ENCODE data around the gene ZBTB1. TPM values are rescaled to one million over a fixed set of nuclear protein-coding genes. Genes with fewer than 3 reads are reported as not detected.
"Not testable (repeated sequence)": the region's sequence is repeated elsewhere in the genome, so short reads cannot be mapped to it uniquely, and the experiment has no call there.

Gene ZBTB1
- total RNA-seq, 2 experiments from 2014 or later, result 81.2 to 86.1 TPM

DNA sequence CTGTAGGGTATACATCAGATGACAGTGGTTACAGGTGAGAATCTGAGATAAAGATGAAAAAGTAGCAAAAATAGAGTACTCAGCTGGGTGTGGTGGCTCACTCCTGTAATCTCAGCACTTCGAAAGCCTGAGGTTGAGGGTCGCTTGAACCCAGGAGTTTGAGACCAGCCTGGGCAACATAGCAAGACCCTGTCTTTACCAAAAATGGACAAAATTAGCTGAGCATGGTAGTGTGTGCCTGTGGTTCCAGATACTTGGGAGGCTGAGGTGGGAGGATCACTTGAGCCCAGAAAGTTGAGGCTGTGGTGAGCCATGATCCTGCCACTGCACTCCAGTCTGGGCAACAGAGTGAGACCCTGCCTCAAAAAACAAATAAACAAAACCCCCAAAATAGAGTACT is 53.6 kb downstream of the ZBTB1 start:
- DNase-seq; H3K4me3 Mint-ChIP-seq; CTCF ChIA-PET; H3K36me3 Mint-ChIP-seq (ENCODE audit: low read depth); H3K27ac Mint-ChIP-seq; H3K9me3 Mint-ChIP-seq; POLR2A ChIA-PET: not testable (repeated sequence)
- Mint-ChIP-seq H3K4me1 (peaks cover 12% of the 10 kb centered on the region), H3K27me3 (peaks cover 12% of the 10 kb centered on the region)

DNA sequence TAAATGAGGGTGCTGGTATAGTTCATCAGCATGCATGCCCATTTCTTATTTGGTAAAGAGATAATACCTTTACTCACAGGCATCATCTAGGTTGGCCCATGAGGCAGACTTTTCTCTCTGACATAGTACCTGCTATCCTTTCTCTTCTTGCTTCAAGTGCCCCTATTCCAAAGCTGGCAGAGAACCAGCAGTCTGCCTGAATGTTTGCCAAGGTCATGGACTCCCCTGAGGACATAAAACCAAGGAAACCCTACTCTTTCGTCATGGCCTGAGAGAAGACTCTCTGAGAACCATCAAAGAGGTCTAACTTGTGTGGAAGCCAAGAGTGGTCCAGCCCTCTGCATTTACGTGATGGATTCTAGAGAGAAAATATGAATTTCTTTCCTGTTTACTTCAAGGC is 57.1 kb downstream of the ZBTB1 start:
- Mint-ChIP-seq H3K27me3 (peaks cover 11% of the 10 kb centered on the region), H3K4me3 (no peak overlapping the region), H3K4me1 (peaks cover 12% of the 10 kb centered on the region), H3K27ac (no peak overlapping the region), H3K36me3 (ENCODE audit: low read depth) (no peaks in the 10 kb centered on the region), H3K9me3 (no peaks in the 10 kb centered on the region)
- POLR2A ChIA-PET, result no interaction called here
- no peak for DNase-seq
- CTCF ChIA-PET, result interaction anchor here (1.0 to 1.5 kb wide), 2 partner anchors 21 to 75 kb away, joined by 3 to 4 read pairs; partner anchors contain the start of gene HSPA2

DNA sequence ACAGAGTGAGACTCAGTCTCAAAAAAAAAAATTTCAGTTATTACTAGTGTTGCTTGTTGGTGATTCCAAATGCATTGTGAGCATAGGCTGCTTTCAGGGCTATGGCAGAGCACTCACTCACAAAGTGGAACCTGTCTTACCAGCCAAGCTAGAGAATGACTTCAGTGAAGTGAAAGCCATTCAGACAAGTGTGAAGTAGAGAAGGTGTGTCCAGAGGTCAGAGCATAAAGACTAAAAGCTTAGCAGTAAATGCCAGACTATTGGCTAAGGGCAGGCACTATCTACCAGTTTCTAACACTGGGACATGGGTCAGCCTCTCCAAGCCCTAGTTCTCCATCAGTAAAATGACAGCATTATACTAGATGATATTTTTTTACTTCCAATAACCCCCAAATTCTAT is 57.9 kb downstream of the ZBTB1 start:
- ChIA-PET CTCF (interaction anchor here (1.2 to 1.5 kb wide), 2 partner anchors 21 to 22 kb away, joined by 3 to 4 read pairs; partner anchors contain the start of gene HSPA2), POLR2A (no interaction called here)
- Mint-ChIP-seq H3K27ac (no peak overlapping the region), H3K36me3 (ENCODE audit: low read depth) (no peaks in the 10 kb centered on the region), H3K4me3 (no peak overlapping the region), H3K27me3 (peaks cover 17% of the 10 kb centered on the region), H3K9me3 (no peaks in the 10 kb centered on the region), H3K4me1 (peaks cover 12% of the 10 kb centered on the region)
- DNase-seq, result no peak

DNA sequence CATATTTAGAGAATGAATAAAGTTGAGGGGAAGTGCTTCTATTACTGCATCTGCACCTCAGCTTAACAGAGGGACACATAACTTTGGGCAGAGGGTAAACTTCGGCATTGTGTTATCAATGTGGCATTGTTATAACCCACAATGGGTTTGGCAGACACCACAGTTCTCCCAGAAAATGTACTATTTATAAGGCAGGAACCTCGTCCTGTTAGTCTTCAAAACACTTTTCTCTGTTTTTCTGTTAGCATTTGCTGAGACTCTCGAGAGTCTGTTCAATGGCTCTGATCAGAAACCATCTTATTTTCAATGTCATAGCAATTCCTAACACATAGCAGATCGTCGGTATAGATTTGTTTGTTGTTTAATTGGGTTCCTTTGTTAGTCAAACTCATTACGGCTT is 59.1 kb downstream of the ZBTB1 start:
- Mint-ChIP-seq H3K4me1 (peaks cover 12% of the 10 kb centered on the region), H3K27me3 (peaks cover 20% of the 10 kb centered on the region), H3K9me3 (no peaks in the 10 kb centered on the region), H3K36me3 (ENCODE audit: low read depth) (no peaks in the 10 kb centered on the region), H3K27ac (no peak overlapping the region), H3K4me3 (no peak overlapping the region)
- POLR2A ChIA-PET, result no interaction called here
- CTCF ChIA-PET, result interaction anchor here (1.2 kb wide), 1 partner anchor 22 kb away, joined by 3 read pairs; no protein-coding TSS in a partner anchor
- no peak for DNase-seq

DNA sequence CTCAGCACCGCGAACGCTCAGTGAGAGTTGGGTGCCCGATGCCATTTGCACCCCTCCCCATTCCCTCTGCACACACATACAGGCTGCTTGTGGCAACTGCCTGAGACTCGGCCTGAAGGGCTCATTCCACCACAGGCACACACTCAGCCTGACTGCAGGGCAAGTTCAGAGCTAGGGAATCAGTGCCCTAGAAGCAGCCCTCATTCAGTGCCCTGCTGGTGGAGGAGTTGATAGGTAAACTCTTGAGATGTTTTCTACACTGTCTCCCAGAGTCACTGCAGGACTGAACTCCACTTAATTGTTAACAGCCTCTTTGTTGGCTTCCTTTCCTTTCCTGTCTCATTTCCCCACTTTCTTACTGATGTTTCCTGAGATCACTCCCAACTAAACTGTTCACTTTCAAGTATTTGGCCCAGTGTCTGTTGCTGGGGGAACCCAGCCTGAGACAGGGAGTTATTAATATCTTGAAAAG is 62.1 kb downstream of the ZBTB1 start:
- DNase-seq, result no peak
- Mint-ChIP-seq H3K4me1 (peaks cover 2% of the 10 kb centered on the region), H3K4me3 (no peak overlapping the region), H3K36me3 (ENCODE audit: low read depth) (no peaks in the 10 kb centered on the region), H3K27me3 (peaks cover 20% of the 10 kb centered on the region), H3K9me3 (no peaks in the 10 kb centered on the region), H3K27ac (no peak overlapping the region)
- CTCF ChIA-PET, result no interaction called here
- POLR2A ChIA-PET, result no interaction called here

DNA sequence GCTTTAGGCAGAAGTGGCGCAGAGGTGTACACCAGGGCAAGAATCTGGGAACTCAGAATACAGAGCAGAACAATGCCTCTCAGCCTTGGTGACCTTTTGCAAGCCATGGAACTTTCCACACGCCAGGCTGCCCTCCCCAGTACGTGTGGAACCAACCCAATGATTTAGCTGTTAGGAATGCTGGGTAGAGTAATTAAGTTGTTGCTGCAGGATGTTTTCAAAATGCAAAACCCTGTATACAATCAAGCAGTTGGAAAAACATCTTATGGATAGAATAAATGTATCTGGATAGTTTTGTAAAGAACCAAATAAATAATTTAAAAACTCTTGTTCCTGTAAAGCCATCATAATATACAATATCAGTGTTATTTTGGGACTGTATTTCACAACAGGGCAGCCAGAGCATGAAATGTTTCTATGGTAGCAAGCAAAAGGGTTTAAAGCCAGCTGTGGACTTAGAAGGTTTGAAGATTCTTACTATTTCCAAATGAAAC is 64.6 kb downstream of the ZBTB1 start:
- POLR2A ChIA-PET, result no interaction called here
- Mint-ChIP-seq H3K27ac (no peak overlapping the region), H3K4me1 (peaks cover 3% of the 10 kb centered on the region), H3K36me3 (ENCODE audit: low read depth) (no peaks in the 10 kb centered on the region), H3K4me3 (no peak overlapping the region), H3K9me3 (no peaks in the 10 kb centered on the region), H3K27me3 (peaks cover 18% of the 10 kb centered on the region)
- no peak for DNase-seq
- CTCF ChIA-PET, result no interaction called here

DNA sequence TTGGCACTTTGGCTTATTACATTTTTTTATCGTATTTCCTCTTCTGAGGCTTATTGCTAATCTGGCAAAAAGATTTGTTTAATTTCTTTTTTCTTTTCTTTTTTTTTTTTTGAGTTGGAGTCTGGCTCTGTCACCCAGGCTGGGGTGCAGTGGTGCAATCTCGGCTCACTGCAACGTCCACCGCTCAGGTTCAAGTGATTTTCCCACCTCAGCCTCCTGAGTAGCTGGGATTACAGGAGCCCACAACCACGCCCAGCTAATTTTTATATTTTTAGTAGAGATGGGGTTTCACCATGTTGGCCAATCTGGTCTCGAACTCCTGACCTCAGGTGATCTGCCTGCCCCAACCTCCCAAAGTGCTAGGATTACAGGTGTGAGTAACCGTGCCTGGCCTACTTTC is 65.1 kb downstream of the ZBTB1 start:
- DNase-seq; H3K36me3 Mint-ChIP-seq (ENCODE audit: low read depth); H3K27ac Mint-ChIP-seq; CTCF ChIA-PET; H3K4me3 Mint-ChIP-seq; POLR2A ChIA-PET; H3K9me3 Mint-ChIP-seq; H3K4me1 Mint-ChIP-seq: not testable (repeated sequence)
- H3K27me3 Mint-ChIP-seq, result peaks cover 15% of the 10 kb centered on the region

DNA sequence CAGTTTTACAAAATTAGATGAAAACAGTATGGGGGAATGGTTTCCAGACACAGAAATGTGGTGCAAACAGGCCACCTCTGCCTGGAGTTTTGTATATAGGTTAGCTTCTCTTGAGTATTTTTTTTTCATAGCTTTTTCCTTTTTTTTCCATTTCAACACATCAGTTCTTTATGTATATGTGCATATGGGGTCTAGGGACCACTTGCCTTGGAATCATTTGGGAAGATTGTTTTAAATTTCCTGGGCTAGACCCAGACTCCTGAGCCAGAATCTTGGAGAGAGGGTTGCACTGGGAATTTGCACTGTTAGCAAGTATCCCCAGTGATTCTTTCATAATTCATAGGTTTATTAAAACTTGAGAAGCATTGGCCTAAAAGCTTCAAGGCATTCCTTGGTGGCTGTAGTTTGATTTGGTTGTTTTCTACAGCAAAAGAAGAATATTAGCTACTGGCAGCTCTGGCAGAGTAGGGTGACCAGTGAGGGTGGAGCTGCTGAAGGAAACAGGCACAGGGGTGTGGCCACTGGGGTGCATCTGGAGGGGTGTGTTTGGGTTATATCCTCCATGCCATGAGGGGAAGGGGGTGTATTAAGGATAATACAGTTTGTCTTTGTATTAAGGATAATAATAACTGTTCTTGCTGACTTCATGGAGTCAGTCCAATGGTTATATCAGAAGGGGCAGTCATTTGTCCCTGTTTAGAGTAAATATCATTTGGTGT is 68.0 kb downstream of the ZBTB1 start:
- POLR2A ChIA-PET, result no interaction called here
- peaks cover 3% of the 10 kb centered on the region for H3K4me1 Mint-ChIP-seq
- H3K9me3 Mint-ChIP-seq, result no peaks in the 10 kb centered on the region
- H3K4me3 Mint-ChIP-seq, result no peak overlapping the region
- no peaks in the 10 kb centered on the region for H3K36me3 Mint-ChIP-seq (ENCODE audit: low read depth)
- H3K27ac Mint-ChIP-seq, result no peak overlapping the region
- no peak for DNase-seq
- peaks cover 3% of the 10 kb centered on the region for H3K27me3 Mint-ChIP-seq
- CTCF ChIA-PET, result no interaction called here

DNA sequence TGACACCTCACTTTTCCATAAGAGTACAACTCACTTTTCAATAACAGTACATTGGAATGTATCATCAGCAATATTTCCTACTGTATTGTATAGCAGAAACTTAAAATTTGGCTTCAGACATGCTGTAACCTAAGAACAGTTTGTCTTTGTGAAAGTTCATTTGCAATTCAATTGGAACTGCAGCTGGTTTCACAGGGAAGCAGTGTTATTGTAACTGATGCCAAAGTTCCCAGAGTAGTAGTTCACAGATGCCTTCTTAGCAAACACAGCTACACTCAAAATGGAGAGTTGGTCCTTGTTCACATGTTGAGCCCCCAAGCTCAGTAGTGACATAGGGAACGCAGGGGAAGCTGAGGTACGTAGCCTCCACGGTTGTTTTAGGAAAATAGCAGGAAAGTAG is 68.5 kb downstream of the ZBTB1 start:
- ChIA-PET POLR2A (no interaction called here), CTCF (no interaction called here)
- Mint-ChIP-seq H3K27me3 (peaks cover 3% of the 10 kb centered on the region), H3K9me3 (no peaks in the 10 kb centered on the region), H3K4me3 (no peak overlapping the region), H3K27ac (no peak overlapping the region), H3K4me1 (peaks cover 3% of the 10 kb centered on the region), H3K36me3 (ENCODE audit: low read depth) (no peaks in the 10 kb centered on the region)
- DNase-seq, result no peak

Other genes with a start within 250 kb of the ZBTB1 start
- gene ESR2, start 210.4 kb upstream of the ZBTB1 start, total RNA-seq, result under 1 TPM; 0.13 to 0.18 TPM
- gene MTHFD1, start 116.4 kb upstream of the ZBTB1 start, total RNA-seq, result 100 to 1,000 TPM; 142 to 147 TPM
- under 1 TPM; 0.88 TPM for gene AKAP5, start 39.3 kb upstream of the ZBTB1 start, total RNA-seq
- gene ZBTB25, start 932 bp upstream of the ZBTB1 start, total RNA-seq, result 10 to 100 TPM; 38.8 to 40.5 TPM
- 1 to 10 TPM; 6.8 to 7.1 TPM for gene HSPA2, start 36.0 kb downstream of the ZBTB1 start, total RNA-seq
- under 1 TPM in 1 of 2 experiments, not detected in 1; 0.53 TPM for gene PPP1R36, start 45.2 kb downstream of the ZBTB1 start, total RNA-seq
- 100 to 1,000 TPM; 126 to 133 TPM for gene PLEKHG3, start 199.7 kb downstream of the ZBTB1 start, total RNA-seq

Measured in activated CD4-positive, alpha-beta memory T cell treated with anti-CD3 and anti-CD28 coated beads, Interleukin-2, amount 10 ng/mL, durations not matched to agents 7 days and 5 days (primary cell).